ENCODE data around the gene SPATA31A1.
"Not testable (repeated sequence)": the region's sequence is repeated elsewhere in the genome, so short reads cannot be mapped to it uniquely, and the experiment has no call there.

The SPATA31A1 gene

DNA sequence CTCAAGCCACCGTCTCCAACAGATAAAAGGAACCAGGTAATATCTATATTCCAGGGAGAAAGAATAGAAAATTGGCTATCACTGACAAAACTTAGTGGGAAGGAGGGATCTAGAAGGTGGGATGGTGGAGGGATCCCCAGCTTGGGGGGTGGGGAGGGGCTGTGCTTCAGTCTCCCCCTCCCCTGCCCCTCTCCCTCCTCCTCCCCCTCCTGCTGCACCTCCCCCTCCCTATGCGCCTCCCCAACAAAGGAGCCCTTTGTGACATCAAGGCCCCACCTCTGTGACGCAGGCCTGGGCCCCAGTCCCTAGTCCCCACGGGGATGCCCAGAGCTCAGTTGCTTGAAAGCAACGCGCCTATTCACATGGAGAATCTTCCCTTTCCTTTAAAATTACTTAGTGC is at the start of gene SPATA31A1:
TSS of gene SPATA31A1 (plus strand) at position 301 of the 400 bp plus-strand sequence. CDS start at position 363, 62 bp downstream.
- FAIRE-seq = not testable (repeated sequence)

DNA sequence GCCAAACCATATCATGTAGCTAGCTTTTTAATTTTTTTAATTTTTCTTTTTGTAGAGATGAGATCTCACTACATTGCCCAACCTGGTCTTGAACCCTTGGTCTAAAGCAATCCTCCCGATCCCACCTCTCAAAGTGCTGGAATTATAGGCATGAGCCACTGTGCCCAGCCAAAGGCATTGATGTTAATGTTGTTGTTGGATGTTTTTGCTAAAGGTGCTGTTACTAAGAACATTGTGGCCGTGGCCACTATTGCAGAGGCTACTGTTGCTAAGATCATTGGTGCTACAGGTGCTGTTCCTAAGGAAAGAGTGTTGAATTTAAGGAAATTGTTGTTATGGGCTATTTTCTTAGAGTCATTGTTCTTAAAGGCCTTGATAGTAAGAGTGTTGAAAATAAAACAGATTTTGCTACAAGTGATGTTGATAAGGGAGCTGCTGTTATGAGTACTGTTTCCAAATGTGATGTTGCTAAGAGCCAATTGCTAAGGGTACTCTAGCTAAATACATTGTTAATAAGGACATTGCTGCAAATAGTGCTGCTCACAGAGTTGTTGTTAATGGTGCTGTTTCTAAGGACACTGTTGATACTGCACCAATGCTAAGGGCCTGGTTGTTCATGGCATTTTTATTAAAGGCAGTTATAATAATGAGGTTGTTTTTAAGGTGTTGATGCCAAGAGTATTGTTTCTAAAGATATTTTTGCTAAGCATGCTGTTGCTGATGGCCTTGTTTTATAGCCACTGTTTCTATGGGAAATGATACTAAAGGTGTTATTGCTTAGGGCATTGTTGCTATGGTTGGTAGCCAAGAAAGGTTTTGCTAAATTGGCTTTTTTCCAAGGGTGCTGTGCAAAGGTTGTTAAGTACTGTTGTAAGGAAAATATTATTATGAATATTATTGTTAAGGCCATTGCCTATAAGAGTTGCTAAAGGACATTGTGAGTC is 52.1 kb downstream of the SPATA31A1 start:
- FAIRE-seq = not testable (repeated sequence)

DNA sequence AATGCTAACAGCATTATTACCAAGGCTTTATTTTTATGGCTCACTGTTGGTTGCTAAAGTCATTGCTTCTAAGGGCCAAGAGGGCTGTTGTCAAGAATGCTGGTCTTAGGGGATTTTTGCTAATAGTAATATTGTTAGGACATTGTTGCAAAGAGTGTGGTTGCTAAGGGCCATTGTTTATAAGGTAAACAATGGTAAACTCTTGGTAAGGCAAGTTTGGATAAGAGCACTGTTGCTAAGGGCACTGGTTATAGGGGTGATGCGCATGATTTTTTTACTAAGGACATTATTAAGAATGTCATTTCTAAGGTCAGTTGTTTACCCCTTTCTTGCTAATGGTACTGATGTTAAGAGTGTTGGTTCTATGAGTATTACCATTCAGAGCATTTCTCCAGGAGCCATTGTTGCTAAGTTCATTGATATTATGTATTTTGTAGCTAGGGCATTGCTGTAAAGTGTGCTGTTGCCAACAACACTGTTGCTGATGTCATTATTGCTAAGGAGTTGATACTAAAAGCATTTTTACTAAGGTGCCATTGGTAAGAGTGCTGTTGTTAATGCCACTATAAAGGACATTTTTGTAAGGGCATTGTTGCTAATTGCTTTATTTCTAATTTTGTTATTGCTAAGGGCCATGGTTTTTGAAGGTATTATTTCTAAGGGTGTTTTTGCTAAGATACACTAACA is 55.9 kb downstream of the SPATA31A1 start:
- FAIRE-seq = not testable (repeated sequence)
